Measurements from ENCODE around the gene PPP1R14B. TPM values are rescaled to one million over a fixed set of nuclear protein-coding genes. Genes with fewer than 3 reads are reported as not detected.

The PPP1R14B gene
- total RNA-seq, 1 donor from 2014 or later: 481 TPM

- peak overlapping the region; percentile 65 for H3K4me3 ChIP-seq (ENCODE audit: low read depth, low read length)
- H3K27me3 ChIP-seq (ENCODE audit: control insufficient read depth, insufficient read depth, low read length): no peaks in the 10 kb centered on the region
- peaks cover 12% of the 10 kb centered on the region for H3K36me3 ChIP-seq (ENCODE audit: control insufficient read depth, insufficient read depth, low read length)
- DNase-seq (ENCODE audit: low read depth) (no peak), FAIRE-seq (no peak)
- no peak for TF ChIP-seq CTCF (IDR thresholded peaks at IDR 0.05; ENCODE audit: insufficient read depth, low read length, severe bottlenecking)
Measured at GRCh38 chr11:64224891-64225607, 21.7 kb downstream of the PPP1R14B start.

GRCh38 chr11:64224151-64224890, 22.4 kb downstream of the PPP1R14B start:
- no peak overlapping the region for H3K4me3 ChIP-seq (ENCODE audit: low read depth, low read length)
- DNase-seq (ENCODE audit: low read depth): peak; percentile 67
- FAIRE-seq: no peak
- no peak for TF ChIP-seq CTCF (IDR thresholded peaks at IDR 0.05; ENCODE audit: insufficient read depth, low read length, severe bottlenecking)
- H3K36me3 ChIP-seq (ENCODE audit: control insufficient read depth, insufficient read depth, low read length): peaks cover 13% of the 10 kb centered on the region
- H3K27me3 ChIP-seq (ENCODE audit: control insufficient read depth, insufficient read depth, low read length): no peaks in the 10 kb centered on the region

- H3K36me3 ChIP-seq (ENCODE audit: control insufficient read depth, insufficient read depth, low read length): peaks cover 13% of the 10 kb centered on the region
- FAIRE-seq: no peak
Measured at GRCh38 chr11:64223001-64223651, 23.6 kb downstream of the PPP1R14B start.

GRCh38 chr11:64222651-64223000, 24.1 kb downstream of the PPP1R14B start:
- H3K4me3 ChIP-seq (ENCODE audit: low read depth, low read length): no peak overlapping the region

More at GRCh38 chr11:64223001-64223651, 23.6 kb downstream of the PPP1R14B start:
- TF ChIP-seq CTCF (IDR thresholded peaks at IDR 0.05; ENCODE audit: insufficient read depth, low read length, severe bottlenecking): no peak
- no peak overlapping the region for H3K4me3 ChIP-seq (ENCODE audit: low read depth, low read length)
- DNase-seq (ENCODE audit: low read depth): no peak
- no peaks in the 10 kb centered on the region for H3K27me3 ChIP-seq (ENCODE audit: control insufficient read depth, insufficient read depth, low read length)

GRCh38 chr11:64220798-64221197, 25.9 kb downstream of the PPP1R14B start:
- no peaks in the 10 kb centered on the region for H3K27me3 ChIP-seq (ENCODE audit: control insufficient read depth, insufficient read depth, low read length)
- H3K36me3 ChIP-seq (ENCODE audit: control insufficient read depth, insufficient read depth, low read length): peaks cover 13% of the 10 kb centered on the region
- FAIRE-seq (no peak), DNase-seq (ENCODE audit: low read depth) (no peak)
- H3K4me3 ChIP-seq (ENCODE audit: low read depth, low read length): no peak overlapping the region
- TF ChIP-seq CTCF (IDR thresholded peaks at IDR 0.05; ENCODE audit: insufficient read depth, low read length, severe bottlenecking): no peak

More at GRCh38 chr11:64222651-64223000, 24.1 kb downstream of the PPP1R14B start:
- no peak for FAIRE-seq
- no peak for TF ChIP-seq CTCF (IDR thresholded peaks at IDR 0.05; ENCODE audit: insufficient read depth, low read length, severe bottlenecking)
- peaks cover 13% of the 10 kb centered on the region for H3K36me3 ChIP-seq (ENCODE audit: control insufficient read depth, insufficient read depth, low read length)
- H3K27me3 ChIP-seq (ENCODE audit: control insufficient read depth, insufficient read depth, low read length): no peaks in the 10 kb centered on the region
- DNase-seq (ENCODE audit: low read depth): no peak

All from bronchial epithelial cell (primary cell).